ENCODE data around the gene EXOC6B.

Gene EXOC6B

GRCh38 chr2:72526623-72527022 lies 299.2 kb downstream of the EXOC6B start:
- CTCF ChIA-PET: no interaction called here
- DNase-seq (ENCODE audit: extremely low spot score): no peak
- POLR2A ChIA-PET: no interaction called here
- no peak for TF ChIP-seq CTCF (IDR thresholded peaks at IDR 0.05; ENCODE audit: control extremely low read depth, extremely low read depth, low read depth, missing control alignments)

- POLR2A ChIA-PET: no interaction called here
- TF ChIP-seq CTCF (IDR thresholded peaks at IDR 0.05; ENCODE audit: control extremely low read depth, extremely low read depth, low read depth, missing control alignments): no peak
- no peak for DNase-seq (ENCODE audit: extremely low spot score)
- CTCF ChIA-PET: no interaction called here
These were observed 301.8 kb downstream of the EXOC6B start for GRCh38 chr2:72524071-72524470.

- no peak for TF ChIP-seq CTCF (IDR thresholded peaks at IDR 0.05; ENCODE audit: control extremely low read depth, extremely low read depth, low read depth, missing control alignments)
- POLR2A ChIA-PET: no interaction called here
- CTCF ChIA-PET: no interaction called here
- no peak for DNase-seq (ENCODE audit: extremely low spot score)
These were observed 310.1 kb downstream of the EXOC6B start for GRCh38 chr2:72515696-72516095.

GRCh38 chr2:72513011-72513410 lies 312.8 kb downstream of the EXOC6B start:
- ChIA-PET POLR2A (no interaction called here), CTCF (interaction anchor here (1.9 kb wide), 1 partner anchor 9 kb away, joined by 7 read pairs; no protein-coding TSS in a partner anchor)
- DNase-seq (ENCODE audit: extremely low spot score): no peak
- TF ChIP-seq CTCF (IDR thresholded peaks at IDR 0.05; ENCODE audit: control extremely low read depth, extremely low read depth, low read depth, missing control alignments): no peak

GRCh38 chr2:72512376-72512775 lies 313.5 kb downstream of the EXOC6B start:
- DNase-seq (ENCODE audit: extremely low spot score): no peak
- no peak for TF ChIP-seq CTCF (IDR thresholded peaks at IDR 0.05; ENCODE audit: control extremely low read depth, extremely low read depth, low read depth, missing control alignments)
- CTCF ChIA-PET: interaction anchor here (1.9 kb wide), 1 partner anchor 9 kb away, joined by 7 read pairs; no protein-coding TSS in a partner anchor
- POLR2A ChIA-PET: no interaction called here

GRCh38 chr2:72511906-72512305 lies 313.9 kb downstream of the EXOC6B start:
- DNase-seq (ENCODE audit: extremely low spot score): no peak
- no peak for TF ChIP-seq CTCF (IDR thresholded peaks at IDR 0.05; ENCODE audit: control extremely low read depth, extremely low read depth, low read depth, missing control alignments)
- CTCF ChIA-PET: interaction anchor here (1.9 kb wide), 1 partner anchor 8 kb away, joined by 7 read pairs; no protein-coding TSS in a partner anchor

GRCh38 chr2:72497763-72498162 lies 328.1 kb downstream of the EXOC6B start:
- no peak for TF ChIP-seq CTCF (IDR thresholded peaks at IDR 0.05; ENCODE audit: control extremely low read depth, extremely low read depth, low read depth, missing control alignments)
- no peak for DNase-seq (ENCODE audit: extremely low spot score)
- ChIA-PET POLR2A (no interaction called here), CTCF (interaction anchor here (1.4 kb wide), 1 partner anchor 9 kb away, joined by 4 read pairs; no protein-coding TSS in a partner anchor)

More at GRCh38 chr2:72511906-72512305, 313.9 kb downstream of the EXOC6B start:
- POLR2A ChIA-PET: no interaction called here

All from GM10248 (cell line).